PC-9 (cell line): ENCODE data around the gene FDX2.

ENCODE experiments used
- EZH2 ChIP-seq: fragments of 200-600 bp; sonication (generic); IDR thresholded peaks from 2 replicates; pipeline ENCODE4 v1.8.0; 2017; ENCODE audit warnings: antibody characterized with exemption, low read depth
- TF ChIP-seq, protein P1 (sequence below): fragments of 200-600 bp; sonication (generic); conservative IDR thresholded peaks from 2 replicates; pipeline ENCODE4 v1.6.1; 2017; ENCODE audit warnings: mixed run types, antibody characterized with exemption, mild to moderate bottlenecking, moderate library complexity

DNA sequence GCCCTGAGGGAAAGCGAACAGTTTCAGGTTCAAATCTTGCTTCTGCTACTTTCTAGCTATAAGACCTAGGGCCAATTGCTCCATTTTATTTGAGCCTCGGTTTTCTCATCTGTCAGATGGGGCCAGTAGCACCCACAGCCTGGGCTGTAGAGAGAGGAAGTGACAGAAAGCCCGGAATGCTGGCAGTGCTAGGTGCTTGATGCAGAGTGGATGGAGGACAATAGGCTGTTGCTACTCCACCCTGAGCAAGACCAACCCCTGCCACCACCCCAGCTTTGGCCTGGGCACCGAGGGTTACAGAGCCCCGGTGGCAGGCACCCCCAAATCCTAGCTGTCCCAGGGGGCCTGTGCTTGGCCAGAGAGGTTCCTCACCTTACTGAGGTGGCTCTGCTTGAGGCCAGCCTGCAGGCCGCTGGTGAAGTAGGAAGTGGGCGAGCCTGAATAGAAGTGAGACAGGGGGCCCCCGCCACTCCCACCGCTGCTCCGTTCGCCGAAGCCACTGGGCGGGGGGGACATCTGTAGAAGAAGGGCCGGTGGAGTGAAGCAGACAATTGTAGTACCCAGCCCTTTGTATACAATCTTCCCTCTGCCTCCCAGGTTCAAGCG lies 2.1 kb upstream of the FDX2 start:
- TF ChIP-seq, protein P1, sequence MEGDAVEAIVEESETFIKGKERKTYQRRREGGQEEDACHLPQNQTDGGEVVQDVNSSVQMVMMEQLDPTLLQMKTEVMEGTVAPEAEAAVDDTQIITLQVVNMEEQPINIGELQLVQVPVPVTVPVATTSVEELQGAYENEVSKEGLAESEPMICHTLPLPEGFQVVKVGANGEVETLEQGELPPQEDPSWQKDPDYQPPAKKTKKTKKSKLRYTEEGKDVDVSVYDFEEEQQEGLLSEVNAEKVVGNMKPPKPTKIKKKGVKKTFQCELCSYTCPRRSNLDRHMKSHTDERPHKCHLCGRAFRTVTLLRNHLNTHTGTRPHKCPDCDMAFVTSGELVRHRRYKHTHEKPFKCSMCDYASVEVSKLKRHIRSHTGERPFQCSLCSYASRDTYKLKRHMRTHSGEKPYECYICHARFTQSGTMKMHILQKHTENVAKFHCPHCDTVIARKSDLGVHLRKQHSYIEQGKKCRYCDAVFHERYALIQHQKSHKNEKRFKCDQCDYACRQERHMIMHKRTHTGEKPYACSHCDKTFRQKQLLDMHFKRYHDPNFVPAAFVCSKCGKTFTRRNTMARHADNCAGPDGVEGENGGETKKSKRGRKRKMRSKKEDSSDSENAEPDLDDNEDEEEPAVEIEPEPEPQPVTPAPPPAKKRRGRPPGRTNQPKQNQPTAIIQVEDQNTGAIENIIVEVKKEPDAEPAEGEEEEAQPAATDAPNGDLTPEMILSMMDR: no peak
- TF ChIP-seq EZH2: no peak
